ENCODE data around the gene KY.
A peak's percentile ranks its signal among the peaks of the same experiment; 100 is the strongest.

The KY gene

GRCh38 chr3:134675726-134676256, 25.0 kb upstream of the KY start:
- no peak for DNase-seq

- no peak for DNase-seq
Measured at GRCh38 chr3:134672571-134672970, 21.7 kb upstream of the KY start.

- DNase-seq, result no peak
Measured at GRCh38 chr3:134667956-134668355, 17.1 kb upstream of the KY start.

GRCh38 chr3:134667406-134667805, 16.6 kb upstream of the KY start:
- DNase-seq, result no peak

GRCh38 chr3:134666885-134667284, 16.1 kb upstream of the KY start:
- no peak for DNase-seq

GRCh38 chr3:134666466-134666865, 15.6 kb upstream of the KY start:
- DNase-seq, result no peak

- no peak for DNase-seq
Measured at GRCh38 chr3:134666052-134666451, 15.2 kb upstream of the KY start.

- no peak for DNase-seq
Measured at GRCh38 chr3:134665243-134665642, 14.4 kb upstream of the KY start.

GRCh38 chr3:134663721-134664456, 13.1 kb upstream of the KY start:
- DNase-seq, result peak in 1 of 56 donors; percentile 9

- no peak for DNase-seq
Measured at GRCh38 chr3:134660046-134660441, 9.2 kb upstream of the KY start.

GRCh38 chr3:134659391-134660045, 8.7 kb upstream of the KY start:
- no peak for DNase-seq

- DNase-seq, result no peak
Measured at GRCh38 chr3:134658555-134658954, 7.7 kb upstream of the KY start.

- no peak for DNase-seq
Measured at GRCh38 chr3:134656211-134656800, 5.5 kb upstream of the KY start.

GRCh38 chr3:134655706-134656105, 4.9 kb upstream of the KY start:
- no peak for DNase-seq

GRCh38 chr3:134654031-134654430, 3.2 kb upstream of the KY start:
- no peak for DNase-seq

- DNase-seq, result no peak
Measured at GRCh38 chr3:134652886-134653630, 2.2 kb upstream of the KY start.

GRCh38 chr3:134652409-134652831, 1.6 kb upstream of the KY start:
- no peak for DNase-seq

- peak in 22 of 56 donors; percentile 4 to 59 (median 33) for DNase-seq
Measured at GRCh38 chr3:134651347-134652041, 672 bp upstream of the KY start.

- no peak for DNase-seq
Measured at GRCh38 chr3:134649106-134649705, 1.6 kb downstream of the KY start.

- no peak for DNase-seq
Measured at GRCh38 chr3:134647902-134648760, 2.7 kb downstream of the KY start.

All from amygdala (tissue), 56 donors.